Activated CD8-positive, alpha-beta memory T cell treated with anti-CD3 and anti-CD28 coated beads for 24 hours (primary cell): ENCODE measurements around the gene ENG.
"Not testable (repeated sequence)": the region's sequence is repeated elsewhere in the genome, so short reads cannot be mapped to it uniquely, and the experiment has no call there.

Experiments
- DNase-seq: peaks from one replicate; pipeline ENCODE4 v3.0.0-alpha.2; 2020

ENG gene

DNA sequence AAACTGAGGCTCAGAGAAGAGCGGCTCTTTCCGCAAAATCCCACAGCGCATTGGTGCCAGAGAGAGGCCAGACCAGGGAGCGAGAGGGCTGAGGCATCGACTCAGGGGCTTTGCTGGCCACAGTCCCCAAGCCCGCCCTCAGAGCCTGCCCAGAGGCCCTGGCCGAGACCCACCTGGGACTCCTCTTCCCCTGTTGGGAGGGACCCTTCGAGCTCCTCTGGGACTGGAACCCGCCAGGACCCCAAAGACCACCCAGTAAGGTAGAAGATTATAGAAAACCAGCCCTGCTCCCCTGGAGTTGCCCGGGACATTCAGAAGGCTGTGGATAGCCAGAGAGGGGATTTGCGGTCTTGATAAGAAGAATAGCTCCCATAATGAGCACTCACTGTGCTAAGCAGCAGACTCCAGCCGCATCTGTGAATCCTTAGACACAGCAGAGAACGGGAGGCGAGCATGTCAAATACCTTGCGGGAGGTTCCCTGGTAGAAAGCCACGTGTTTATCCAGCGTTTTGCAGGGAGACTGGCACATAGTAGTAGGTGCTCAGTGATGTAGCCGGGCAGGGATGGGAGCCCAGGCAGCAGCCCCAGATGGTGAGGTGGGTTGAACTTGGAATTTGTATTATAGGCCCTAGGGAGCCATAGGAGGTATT is 23.7 kb upstream of the ENG start:
- no peak for DNase-seq

DNA sequence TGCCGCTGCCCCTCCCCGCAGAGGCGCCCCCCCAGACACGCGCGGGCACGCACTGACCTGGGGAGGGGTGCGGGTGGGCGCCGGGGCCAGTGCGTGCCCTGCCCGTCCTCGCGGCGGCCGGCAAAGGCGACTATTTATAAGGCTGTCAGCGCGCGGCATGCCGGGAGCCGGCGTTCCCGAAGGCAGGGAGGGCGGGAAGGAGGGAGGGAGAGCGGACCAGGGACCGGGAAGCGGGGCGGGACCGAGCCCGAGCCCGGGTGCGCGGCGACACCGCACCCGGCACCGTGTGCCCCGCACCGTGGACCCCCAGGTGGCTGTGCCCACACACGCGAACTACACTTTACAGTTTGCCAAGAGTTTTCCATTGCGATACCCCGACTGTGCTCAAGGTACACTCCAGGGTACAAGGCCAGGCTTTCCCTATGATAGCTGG is 23.1 kb upstream of the ENG start, which contains the start of gene AK1:
Gene AK1 (minus strand): TSS at position 110 of the 433 bp plus-strand sequence. CDS start 3,058 bp downstream, outside the sequence.
- no peak for DNase-seq

DNA sequence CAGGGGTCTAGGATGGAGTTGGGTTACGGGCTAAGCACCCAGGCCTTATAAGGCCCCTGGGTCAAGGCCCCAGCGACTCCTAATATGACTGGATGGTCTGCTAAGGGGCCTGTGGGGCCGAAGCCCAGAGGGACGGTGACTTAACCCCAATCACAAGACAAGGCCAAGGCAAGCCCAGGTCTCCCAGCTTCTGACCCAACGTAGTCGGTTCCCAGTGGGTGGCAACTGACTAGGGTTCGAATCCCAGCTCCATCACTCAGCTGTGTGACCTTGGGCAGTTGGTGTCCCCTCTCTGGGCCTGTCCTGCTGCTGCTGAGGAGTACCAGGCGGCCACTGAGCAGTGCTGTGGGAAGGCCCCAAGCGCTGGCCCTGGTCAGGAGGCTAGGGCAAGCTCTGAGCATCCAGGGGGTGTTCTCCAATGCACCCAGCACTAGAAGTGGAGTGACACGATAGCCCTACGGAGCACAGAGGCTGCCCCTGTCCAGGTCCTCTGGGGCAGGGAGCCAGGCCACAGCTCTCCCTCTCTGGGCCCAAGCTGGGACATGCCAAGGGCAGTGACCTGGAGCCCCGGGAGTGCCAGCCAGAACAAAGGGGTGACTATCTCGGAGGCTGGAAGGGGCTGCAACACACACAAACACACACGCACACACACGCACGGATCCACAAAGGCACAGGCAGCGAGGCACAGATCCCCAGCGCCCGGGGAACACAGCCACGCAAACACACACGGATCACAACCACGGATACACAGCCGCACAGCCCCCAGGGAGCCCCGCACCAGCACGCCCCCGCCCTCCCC is 22.5 kb upstream of the ENG start:
- DNase-seq = no peak

- no peak for DNase-seq
Observed at GRCh38 chr9:127876026-127876763, 21.7 kb upstream of the ENG start.

- no peak for DNase-seq
Observed at GRCh38 chr9:127875306-127875966, 21.0 kb upstream of the ENG start.

GRCh38 chr9:127874301-127875221 is 20.1 kb upstream of the ENG start:
- no peak for DNase-seq

- no peak for DNase-seq
Observed at GRCh38 chr9:127873886-127874285, 19.4 kb upstream of the ENG start.

DNA sequence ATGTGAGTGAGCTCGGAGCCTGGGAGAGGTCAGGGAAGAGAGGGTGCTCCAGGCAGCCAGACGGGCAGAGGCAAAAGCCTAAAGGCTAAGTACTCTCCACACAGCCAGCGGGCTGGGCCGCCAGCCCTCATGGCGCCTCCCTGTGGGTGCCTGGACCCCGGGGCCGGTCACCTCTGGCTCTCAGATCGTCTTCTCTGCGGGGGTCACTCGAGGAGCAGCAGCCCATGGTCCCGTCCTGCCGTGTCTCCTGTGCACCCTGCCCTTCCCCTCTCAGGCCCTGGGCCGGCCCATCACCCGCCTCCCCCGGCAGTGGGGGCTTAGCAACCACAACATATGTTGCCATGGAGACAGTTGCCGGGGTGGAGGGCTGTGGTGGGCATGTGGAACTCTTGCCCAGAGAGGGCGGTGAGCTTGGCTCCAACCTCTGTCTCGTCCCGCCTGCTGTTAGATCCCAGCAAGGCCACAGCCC is 18.8 kb upstream of the ENG start:
- DNase-seq = no peak

DNA sequence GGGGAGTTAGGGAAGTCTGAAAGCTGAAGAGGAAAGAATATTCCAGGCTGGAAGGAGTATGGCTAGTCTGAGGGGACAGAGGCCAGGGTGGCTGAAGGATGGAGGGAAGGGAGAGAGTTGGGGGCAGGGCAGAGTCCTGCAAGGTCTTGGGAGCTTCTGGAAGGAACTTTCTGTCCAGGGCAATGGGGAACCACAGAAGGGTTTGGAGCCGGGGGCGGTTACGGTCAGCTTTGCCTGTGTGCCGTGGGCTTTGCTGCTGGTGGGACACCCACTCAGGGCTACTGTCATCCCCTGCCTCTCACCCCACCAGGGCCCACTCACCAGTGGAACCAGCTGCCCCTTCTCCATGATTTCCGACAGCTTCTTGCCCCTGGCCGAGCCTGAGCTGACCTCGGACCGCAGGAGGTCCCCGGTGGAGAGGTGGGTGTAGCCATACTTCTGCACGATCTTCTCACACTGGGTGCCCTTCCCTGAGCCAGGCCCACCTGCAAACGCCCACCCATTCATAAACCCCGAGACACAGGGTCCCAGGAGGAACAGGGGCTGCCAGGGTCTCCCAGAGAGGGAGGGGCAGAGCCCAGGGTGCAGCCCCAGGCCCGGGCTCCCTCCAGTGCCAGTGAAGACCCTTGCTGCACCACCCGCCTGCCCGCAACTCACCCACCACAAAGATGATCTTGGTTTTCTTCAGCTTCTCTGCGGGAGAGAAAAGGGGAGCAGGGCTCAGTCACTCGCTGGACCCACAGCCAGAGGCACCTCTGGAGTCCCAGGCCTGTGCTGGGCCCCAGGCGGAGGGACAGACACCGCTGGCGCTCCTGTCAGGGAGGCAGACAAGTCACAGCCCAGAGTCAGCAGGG is 18.1 kb upstream of the ENG start:
- no peak for DNase-seq

DNA sequence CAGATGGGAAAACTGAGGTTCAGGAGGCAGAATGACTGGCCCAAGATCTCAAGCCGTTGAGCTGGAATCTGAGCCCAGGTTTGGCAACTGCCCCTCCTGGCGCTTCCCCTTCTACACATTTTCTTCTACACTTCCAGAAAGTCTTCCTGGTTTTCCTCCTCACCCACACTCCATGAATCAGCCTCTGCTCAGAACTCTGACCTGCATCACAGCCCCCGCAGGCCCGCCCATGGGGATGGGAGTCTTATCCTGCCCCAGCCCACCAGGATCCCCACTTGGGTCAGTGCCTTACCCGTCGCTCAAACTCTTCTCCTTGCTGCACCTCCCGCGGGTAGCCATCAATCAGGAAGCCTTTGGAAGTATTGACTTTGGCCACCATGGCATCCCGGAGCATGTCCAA is 17.1 kb upstream of the ENG start:
- DNase-seq = no peak

- DNase-seq = no peak
Observed at GRCh38 chr9:127870887-127871286, 16.4 kb upstream of the ENG start.

DNA sequence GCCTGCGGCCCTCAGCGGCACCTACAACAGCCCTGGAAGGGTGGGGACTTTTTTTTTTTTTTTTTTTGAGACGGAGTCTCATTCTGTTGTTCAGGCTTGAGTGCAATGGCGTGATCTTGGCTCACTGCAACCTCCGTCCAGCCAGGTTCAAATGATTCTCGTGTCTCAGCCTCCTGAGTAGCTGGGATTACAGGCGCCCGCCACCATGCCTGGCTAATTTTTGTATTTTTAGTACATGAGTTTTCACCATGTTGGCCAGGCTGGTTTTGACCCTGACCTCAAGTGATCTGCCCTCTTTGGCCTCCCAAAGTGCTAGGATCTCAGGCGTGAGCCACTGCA is 15.7 kb upstream of the ENG start:
- not testable (repeated sequence) for DNase-seq

GRCh38 chr9:127869310-127870152 is 15.1 kb upstream of the ENG start:
- peak; percentile 94 for DNase-seq

- DNase-seq = no peak
Observed at GRCh38 chr9:127868278-127868902, 13.9 kb upstream of the ENG start.

- no peak for DNase-seq
Observed at GRCh38 chr9:127867356-127868277, 13.2 kb upstream of the ENG start.

DNA sequence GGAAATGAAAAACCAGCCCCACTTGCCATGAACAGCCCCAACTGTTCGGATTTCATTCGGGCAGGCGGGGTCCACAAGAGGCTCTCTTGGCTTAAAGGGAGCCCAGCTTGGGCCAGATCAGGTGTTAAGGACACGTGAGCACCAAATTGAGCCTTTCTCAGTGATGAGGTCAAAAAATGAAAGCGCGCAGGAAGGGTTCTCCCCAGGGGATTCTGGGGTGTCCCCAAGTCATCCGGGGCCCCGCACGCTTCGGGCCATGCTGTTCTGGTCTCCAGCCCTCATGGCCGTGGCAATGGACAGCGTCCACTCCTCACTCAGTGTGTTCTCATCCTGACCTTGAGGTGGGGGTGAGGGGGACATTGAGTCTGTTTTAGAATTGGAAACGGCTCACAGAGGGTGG is 12.1 kb upstream of the ENG start:
- no peak for DNase-seq

GRCh38 chr9:127865645-127866464 is 11.4 kb upstream of the ENG start:
- DNase-seq = no peak
